Fibroblast of the aortic adventitia (primary cell): ENCODE data around the gene SETD3. TPM values are rescaled to one million over a fixed set of nuclear protein-coding genes. Genes with fewer than 3 reads are reported as not detected.

Experiments used
- DNase-seq: peaks from one replicate; pipeline ENCODE4 v3.0.0-alpha.2; 2010; ENCODE audit warnings: low read depth
- H3K4me3 ChIP-seq: 2 replicates; pipeline ENCODE4 v1.5.1; 2011; ENCODE audit warnings: low read depth, mild to moderate bottlenecking, control low read depth, low read length, moderate library complexity
- total RNA-seq: library from RNA; depleted of rRNA; stranded (reverse); fragments of >200 nt; gene quantifications from 2 replicates; pipeline ENCODE4 v1.2.3, GENCODE V29; 2012; ENCODE audit warnings: low replicate concordance
- TF ChIP-seq, protein P1 (sequence below): IDR thresholded peaks from 2 replicates; pipeline ENCODE4 v1.5.1; 2011; ENCODE audit warnings: mild to moderate bottlenecking, low read length, control low read depth, inconsistent platforms; ENCODE audit not compliant: insufficient read depth

The SETD3 gene
- total RNA-seq, 1 donor: 47.6 TPM

DNA sequence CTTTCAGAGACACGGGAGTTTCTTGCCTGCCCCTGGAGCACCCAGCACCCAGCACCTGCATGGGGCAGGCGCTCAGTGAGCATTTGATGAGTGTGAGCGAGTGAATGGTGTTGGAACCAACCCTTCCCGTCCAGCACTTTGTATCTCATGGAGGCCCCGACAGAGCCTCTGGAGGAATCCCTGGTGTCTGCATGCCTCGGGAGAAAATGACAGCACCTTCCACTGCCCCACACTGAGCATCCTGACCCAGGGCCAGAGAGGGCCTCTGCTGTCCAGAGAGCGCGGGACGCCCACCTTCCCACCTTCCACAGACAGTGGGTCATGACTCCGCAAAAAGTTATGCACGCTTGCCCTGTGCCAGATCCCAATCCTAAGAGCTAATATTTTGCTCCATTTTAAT, 105.7 kb downstream of the SETD3 start:
- H3K4me3 ChIP-seq: no peak overlapping the region
- TF ChIP-seq, protein P1, sequence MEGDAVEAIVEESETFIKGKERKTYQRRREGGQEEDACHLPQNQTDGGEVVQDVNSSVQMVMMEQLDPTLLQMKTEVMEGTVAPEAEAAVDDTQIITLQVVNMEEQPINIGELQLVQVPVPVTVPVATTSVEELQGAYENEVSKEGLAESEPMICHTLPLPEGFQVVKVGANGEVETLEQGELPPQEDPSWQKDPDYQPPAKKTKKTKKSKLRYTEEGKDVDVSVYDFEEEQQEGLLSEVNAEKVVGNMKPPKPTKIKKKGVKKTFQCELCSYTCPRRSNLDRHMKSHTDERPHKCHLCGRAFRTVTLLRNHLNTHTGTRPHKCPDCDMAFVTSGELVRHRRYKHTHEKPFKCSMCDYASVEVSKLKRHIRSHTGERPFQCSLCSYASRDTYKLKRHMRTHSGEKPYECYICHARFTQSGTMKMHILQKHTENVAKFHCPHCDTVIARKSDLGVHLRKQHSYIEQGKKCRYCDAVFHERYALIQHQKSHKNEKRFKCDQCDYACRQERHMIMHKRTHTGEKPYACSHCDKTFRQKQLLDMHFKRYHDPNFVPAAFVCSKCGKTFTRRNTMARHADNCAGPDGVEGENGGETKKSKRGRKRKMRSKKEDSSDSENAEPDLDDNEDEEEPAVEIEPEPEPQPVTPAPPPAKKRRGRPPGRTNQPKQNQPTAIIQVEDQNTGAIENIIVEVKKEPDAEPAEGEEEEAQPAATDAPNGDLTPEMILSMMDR: no peak
- DNase-seq: no peak

DNA sequence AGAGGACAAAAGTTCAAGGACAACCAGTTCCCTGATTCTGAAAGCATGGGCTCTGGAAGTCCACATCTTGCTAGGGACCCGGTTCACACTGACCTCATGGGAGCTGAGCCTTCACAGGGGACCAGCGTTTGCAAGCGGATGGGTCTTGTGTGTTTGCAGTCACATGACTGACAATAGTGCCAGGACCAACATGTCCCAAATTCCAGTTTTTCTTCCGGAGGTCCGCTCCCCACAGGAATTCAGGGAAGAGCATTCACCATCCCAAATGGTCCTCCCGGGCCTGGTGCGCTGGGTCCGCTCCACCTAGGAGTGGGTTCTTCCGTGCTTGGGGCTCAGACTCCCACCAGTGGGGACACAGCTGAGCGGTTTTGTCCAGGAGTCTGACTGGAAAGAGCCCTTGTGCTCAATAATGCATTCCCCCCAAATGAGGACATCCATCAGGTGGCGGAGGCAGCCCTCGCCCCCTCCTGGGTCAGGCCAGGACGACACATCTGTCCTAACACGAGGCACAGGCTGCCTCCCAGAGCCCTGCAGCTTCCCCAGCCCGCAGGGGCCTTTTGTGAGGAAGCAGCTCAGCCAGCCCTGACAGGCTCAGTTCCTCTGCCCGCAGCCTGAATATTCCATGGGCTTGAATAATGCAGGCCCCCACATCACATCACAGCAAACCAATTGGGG, 116.9 kb downstream of the SETD3 start:
- no peak for DNase-seq
- no peak overlapping the region for H3K4me3 ChIP-seq
- TF ChIP-seq, protein P1: no peak

DNA sequence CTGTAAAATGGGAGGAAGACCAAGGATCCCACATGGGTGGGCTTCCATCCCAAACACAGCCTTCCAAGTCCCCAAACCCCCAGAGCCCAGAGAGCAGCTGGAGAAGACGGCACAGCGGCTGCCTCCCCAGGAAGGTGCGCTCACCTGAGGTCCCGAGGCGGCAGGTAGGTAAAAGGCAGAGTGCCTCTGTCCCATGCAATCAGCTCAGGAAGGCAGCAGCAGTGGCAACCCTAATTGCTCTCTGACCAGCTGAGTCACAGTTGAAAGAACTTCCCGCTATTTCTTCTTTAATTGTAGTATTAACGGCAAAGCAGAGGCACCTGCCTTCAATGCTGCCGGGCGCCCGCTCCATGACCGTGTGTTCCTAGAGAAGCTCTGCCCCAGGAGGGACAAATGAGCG, 117.6 kb downstream of the SETD3 start:
- TF ChIP-seq, protein P1: no peak
- no peak for DNase-seq
- H3K4me3 ChIP-seq: no peak overlapping the region

DNA sequence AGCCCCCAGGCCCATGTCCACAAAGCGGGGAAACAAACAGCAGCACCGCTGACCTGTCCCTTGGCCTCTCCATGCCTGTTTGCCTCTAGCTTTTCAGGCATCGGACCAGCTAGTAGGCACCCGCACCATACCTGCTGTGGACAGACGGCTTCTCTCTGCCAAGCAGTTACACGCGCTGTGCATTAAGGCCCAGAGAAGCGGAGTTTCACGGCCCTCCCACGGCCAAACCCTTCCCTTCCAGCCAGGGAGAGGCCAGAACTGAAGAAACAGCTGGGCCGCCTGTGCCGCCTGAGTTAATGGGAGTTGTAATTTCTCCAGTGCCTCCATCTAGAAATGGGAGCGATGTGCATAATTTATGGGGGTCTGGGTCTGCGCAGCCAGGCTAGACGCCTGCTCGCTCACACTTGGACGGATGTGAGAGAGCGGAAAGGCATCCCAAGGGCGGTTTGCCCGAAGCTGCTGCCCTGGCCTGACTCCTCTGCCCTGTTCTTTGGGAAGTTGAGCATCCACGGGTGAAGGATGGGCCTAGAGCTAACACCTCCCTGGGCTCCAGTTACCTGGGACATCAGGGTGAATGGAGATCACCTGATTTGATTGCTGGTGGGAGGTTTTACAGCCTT, 119.0 kb downstream of the SETD3 start:
- TF ChIP-seq, protein P1: no peak
- no peak overlapping the region for H3K4me3 ChIP-seq
- no peak for DNase-seq

DNA sequence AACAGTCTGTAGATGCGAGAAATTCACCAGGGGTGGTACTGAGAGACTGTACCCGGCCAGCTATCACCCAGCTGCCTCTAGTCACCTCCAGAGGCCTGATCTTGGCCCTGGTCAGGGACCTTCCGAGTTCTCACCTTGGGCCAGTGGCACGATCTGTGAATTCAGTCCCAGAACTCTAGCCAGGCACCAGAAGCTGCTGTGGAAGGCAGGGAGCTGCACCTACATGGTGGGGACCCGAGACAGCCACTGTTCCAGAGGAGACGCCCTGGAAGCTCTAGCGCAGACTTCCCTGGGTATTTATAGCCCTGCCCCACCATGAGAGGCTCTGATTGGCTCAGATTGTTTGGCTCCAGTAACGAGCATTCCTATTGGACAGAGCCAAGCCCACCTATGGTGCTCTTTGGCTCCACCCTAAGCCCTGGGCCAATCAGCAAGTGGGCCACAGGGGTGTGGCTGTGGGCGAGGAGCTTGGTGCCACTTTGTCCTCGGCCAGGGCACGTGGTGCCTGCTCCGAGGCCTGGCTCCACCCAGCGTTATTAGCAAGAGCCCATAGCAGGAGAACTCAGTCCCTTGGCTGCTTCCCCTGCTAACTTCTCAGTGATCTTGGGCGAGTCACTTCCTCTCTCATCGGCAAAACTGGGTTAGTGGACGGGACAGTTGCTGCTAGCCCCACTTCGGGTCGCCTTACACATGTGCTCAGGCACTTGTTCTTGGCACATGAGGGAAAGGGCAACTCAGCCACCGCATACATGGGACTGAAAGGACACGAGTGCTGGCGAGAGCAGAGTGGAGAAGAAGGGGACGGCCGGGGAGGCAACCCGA, 119.7 kb downstream of the SETD3 start:
- no peak for DNase-seq
- TF ChIP-seq, protein P1: no peak
- no peak overlapping the region for H3K4me3 ChIP-seq

DNA sequence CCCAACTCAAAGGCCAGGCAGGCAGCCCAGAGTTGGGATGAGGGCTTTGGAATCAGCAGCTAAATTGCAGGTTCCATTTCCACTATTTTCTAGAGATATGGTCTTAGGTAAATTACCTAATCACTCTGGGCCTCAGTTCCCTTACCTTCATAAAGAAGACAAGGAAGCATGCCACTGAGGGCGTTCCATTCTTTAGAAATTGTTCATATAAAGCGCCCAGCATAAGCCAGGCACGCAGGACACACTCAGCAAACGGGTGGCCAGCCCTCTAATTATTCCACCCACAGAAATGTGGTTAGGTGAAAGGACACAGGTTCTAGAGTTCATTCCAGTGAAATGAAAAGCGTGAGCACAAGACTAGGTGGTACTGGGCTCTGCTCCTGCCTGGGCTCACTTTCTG, 120.8 kb downstream of the SETD3 start:
- no peak overlapping the region for H3K4me3 ChIP-seq
- TF ChIP-seq, protein P1: no peak
- no peak for DNase-seq
